Uterus (tissue), 4 donors: ENCODE results near the gene PRRT1. TPM values are rescaled to one million over a fixed set of nuclear protein-coding genes. Genes with fewer than 3 reads are reported as not detected.
"Not testable (repeated sequence)": the region's sequence is repeated elsewhere in the genome, so short reads cannot be mapped to it uniquely, and the experiment has no call there.

Experiments
- DNase-seq, 2 donors: peaks; one replicate each; pipeline ENCODE4 v3.0.0-alpha.2; 2019 to 2020
- H3K27ac ChIP-seq, 2 donors: fragments of 200-600 bp; sonication (generic); 1 replicate in 1 of 2; 2 replicates in 1 of 2; pipeline ENCODE4 v1.5.1; 2016 to 2018
- H3K27me3 ChIP-seq, 2 donors: fragments of 200-600 bp; sonication (generic); one replicate each; pipeline ENCODE4 v1.5.1; 2018 to 2019; ENCODE audit warnings: control low read depth in 1 of 2
- H3K36me3 ChIP-seq, 2 donors: fragments of 200-600 bp; sonication (generic); one replicate each; pipeline ENCODE4 v1.5.1; 2019; ENCODE audit warnings: control low read depth in 1 of 2
- H3K4me1 ChIP-seq, 2 donors: fragments of 200-600 bp; sonication (generic); one replicate each; pipeline ENCODE4 v1.5.1; 2018 to 2019; ENCODE audit warnings: control low read depth in 1 of 2
- H3K4me3 ChIP-seq, 2 donors: fragments of 200-600 bp; sonication (generic); 1 replicate in 1 of 2; 2 replicates in 1 of 2; pipeline ENCODE4 v1.5.1; 2018 to 2019; ENCODE audit warnings: mild to moderate bottlenecking in 1 of 2
- H3K9me3 ChIP-seq, 2 donors: fragments of 200-600 bp; sonication (generic); one replicate each; pipeline ENCODE4 v1.5.1; 2019; ENCODE audit warnings: control low read depth in 1 of 2
- POLR2A ChIP-seq, 2 donors: fragments of 450-650 bp; IDR thresholded peaks; one replicate each; pipeline ENCODE4 v1.6.1; 2016; ENCODE audit warnings: antibody characterized with exemption in 2 of 2, mild to moderate bottlenecking in 1 of 2, moderate library complexity in 1 of 2
- intact Hi-C: fragments of 100-400 bp; cut with DNase I; formaldehyde crosslinking; loops from one replicate; pipeline ENCODE4 v1.15.1; 2023; ENCODE audit warnings: low total_unique reads
- total RNA-seq, 4 donors: library from RNA; depleted of rRNA in 3 of 4; stranded (reverse); fragments of >200 nt in 3 of 4; gene quantifications; one replicate each; pipeline versions ENCODE4 v1.1.0 to v1.2.4, GENCODE V29; 2014 to 2023
- TF ChIP-seq, protein P1 (sequence below), 4 experiments: fragments of 200-600 bp in 2 of 4; fragments of 450-650 bp in 2 of 4; sonication (generic) in 2 of 4; IDR thresholded peaks; one replicate each; pipeline ENCODE4 v1.5.1; 2016 to 2019; ENCODE audit warnings: antibody characterized with exemption in 4 of 4, mild to moderate bottlenecking in 2 of 4, moderate library complexity in 1 of 4
- donor health status: DM: yes; HTN: yes; CAD: no.

Gene PRRT1
- total RNA-seq, 4 donors from 2014 or later, result 8.0 to 9.4 TPM; not detected in 2

DNA sequence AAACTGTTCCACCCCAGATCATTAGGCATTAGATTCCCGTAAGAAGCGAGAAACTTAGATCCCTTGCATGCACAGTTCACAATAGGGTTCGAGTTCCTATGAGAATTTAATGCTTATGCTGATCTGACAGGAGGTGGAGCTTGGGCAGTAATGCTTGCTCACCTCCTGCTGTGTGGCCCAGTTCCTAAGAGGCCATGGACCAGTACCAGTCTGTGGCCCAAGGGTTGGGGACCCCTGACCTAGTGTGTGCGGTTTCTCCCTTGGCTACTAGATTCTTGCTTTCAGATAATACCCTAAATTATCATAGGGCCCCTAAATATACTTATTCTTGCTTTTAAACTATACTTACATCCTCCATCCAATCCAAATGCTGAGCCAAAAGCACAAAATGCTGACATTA, 42.6 kb upstream of the PRRT1 start:
- Histone ChIP-seq H3K27ac (peak overlapping the region; percentile 89 to 100), H3K4me1 (peaks cover 3 to 7% of the 10 kb centered on the region in 2 donors), H3K27me3 (no peaks in the 10 kb centered on the region), H3K4me3 (no peak overlapping the region), H3K9me3 (no peaks in the 10 kb centered on the region), H3K36me3 (no peaks in the 10 kb centered on the region)
- intact Hi-C loops, result no loop called here
- TF ChIP-seq, protein P1, sequence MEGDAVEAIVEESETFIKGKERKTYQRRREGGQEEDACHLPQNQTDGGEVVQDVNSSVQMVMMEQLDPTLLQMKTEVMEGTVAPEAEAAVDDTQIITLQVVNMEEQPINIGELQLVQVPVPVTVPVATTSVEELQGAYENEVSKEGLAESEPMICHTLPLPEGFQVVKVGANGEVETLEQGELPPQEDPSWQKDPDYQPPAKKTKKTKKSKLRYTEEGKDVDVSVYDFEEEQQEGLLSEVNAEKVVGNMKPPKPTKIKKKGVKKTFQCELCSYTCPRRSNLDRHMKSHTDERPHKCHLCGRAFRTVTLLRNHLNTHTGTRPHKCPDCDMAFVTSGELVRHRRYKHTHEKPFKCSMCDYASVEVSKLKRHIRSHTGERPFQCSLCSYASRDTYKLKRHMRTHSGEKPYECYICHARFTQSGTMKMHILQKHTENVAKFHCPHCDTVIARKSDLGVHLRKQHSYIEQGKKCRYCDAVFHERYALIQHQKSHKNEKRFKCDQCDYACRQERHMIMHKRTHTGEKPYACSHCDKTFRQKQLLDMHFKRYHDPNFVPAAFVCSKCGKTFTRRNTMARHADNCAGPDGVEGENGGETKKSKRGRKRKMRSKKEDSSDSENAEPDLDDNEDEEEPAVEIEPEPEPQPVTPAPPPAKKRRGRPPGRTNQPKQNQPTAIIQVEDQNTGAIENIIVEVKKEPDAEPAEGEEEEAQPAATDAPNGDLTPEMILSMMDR (IDR thresholded peaks at IDR 0.05), result no peak
- DNase-seq, result no peak

GRCh38 chr6:32193096-32193495, 41.4 kb upstream of the PRRT1 start:
- H3K36me3 ChIP-seq, H3K4me1 ChIP-seq, intact Hi-C loops, H3K4me3 ChIP-seq, H3K27me3 ChIP-seq, DNase-seq, H3K9me3 ChIP-seq: not testable (repeated sequence)
- peak overlapping the region; percentile 98 to 100 for H3K27ac ChIP-seq

DNA sequence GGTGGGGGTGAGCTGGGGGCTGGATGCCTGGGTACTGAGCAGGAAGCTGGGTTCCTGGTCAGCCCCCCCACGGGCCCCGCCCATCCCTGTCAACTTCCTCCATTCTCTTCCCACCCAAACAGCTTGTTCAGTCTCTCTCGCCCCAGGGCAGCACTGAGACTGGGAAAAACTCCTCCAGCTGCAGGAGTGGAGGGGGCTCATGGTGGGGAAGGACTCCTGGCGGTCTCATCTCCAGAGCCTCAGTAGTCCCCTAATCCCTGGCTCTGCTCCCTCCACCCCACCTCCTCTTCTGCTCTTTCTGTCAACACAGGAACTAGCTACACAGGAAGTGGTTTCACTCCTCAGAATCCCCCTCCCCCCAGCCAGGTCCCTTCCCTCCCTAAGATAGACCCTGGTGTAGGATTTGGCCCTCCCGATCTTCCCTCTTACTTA, 40.9 kb upstream of the PRRT1 start, which contains the start of gene GPSM3:
Gene GPSM3 (minus strand): TSS at position 36 of the 432 bp plus-strand sequence. CDS start 130 bp downstream, outside the sequence.
- intact Hi-C loops, result no loop called here
- no peaks in the 10 kb centered on the region for H3K36me3 ChIP-seq
- peak within 1 kb of the TSS; percentile 98 to 100 for H3K27ac ChIP-seq
- peaks cover 3 to 7% of the 10 kb centered on the region in 2 donors for H3K4me1 ChIP-seq
- no peaks in the 10 kb centered on the region for H3K9me3 ChIP-seq
- no peak within 1 kb of the TSS for H3K4me3 ChIP-seq
- no peaks in the 10 kb centered on the region for H3K27me3 ChIP-seq
- TF ChIP-seq POLR2A (IDR thresholded peaks at IDR 0.05), result no peak
- TF ChIP-seq, protein P1 (IDR thresholded peaks at IDR 0.05), result no peak
- DNase-seq, result no peak

DNA sequence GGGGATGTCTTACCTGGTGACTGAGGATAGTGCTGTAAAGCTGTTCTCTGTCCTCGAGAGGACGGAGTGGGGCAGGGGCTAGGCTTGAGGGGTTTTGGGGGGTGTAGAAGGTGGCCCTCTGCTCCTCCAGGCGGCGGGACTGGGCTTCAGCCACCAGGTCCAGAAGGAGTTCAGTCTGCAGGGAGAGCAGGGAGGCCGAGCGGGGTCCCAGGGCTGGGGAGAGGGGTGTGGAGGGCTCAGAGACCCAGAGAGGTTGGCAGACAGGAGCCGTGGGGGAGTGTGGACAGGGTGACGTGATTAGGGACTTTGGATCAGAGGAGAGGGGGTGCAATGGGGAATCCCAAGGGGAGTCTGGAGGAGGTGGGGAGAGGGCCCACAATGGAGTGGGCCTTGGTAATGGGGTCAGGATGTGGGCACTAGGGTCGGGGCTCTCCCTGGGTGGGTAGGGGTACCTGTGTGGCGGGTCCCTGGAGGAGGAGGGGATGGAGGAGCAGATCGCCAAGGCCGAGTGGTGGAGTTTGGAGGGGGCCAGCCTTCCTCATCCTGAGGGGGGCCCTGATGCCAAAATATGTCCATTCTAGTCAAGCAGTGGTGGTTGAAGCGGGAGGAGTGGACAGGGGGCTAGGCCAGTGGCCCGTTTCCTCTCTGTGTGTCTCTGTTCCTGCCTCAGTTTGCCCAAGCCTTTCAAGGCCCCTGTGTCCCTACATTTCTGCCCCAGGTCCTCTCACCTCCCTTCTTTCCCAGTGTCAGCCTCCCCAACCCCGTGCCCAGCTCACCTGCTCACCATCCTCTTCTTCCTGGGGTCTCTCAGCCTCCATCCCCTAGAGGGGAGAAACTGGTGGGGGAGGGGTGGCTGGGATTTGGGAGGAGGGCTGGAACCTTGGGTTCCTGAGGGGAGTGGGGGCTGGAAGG, 40.2 kb upstream of the PRRT1 start:
- no peaks in the 10 kb centered on the region for H3K27me3 ChIP-seq
- H3K4me3 ChIP-seq, result no peak overlapping the region
- peak overlapping the region; percentile 98 to 100 for H3K27ac ChIP-seq
- no peak for DNase-seq
- no peaks in the 10 kb centered on the region for H3K9me3 ChIP-seq
- peaks cover 0 to 3% of the 10 kb centered on the region in 2 donors for H3K4me1 ChIP-seq
- H3K36me3 ChIP-seq, result no peaks in the 10 kb centered on the region
- TF ChIP-seq POLR2A (IDR thresholded peaks at IDR 0.05), result no peak
- TF ChIP-seq, protein P1 (IDR thresholded peaks at IDR 0.05), result no peak
- intact Hi-C loops, result no loop called here

- H3K4me1 ChIP-seq, result no peaks in the 10 kb centered on the region
Observed at GRCh38 chr6:32190911-32191677, 39.4 kb upstream of the PRRT1 start.

More at GRCh38 chr6:32190911-32191677, 39.4 kb upstream of the PRRT1 start:
- H3K36me3 ChIP-seq, result no peaks in the 10 kb centered on the region
- H3K27ac ChIP-seq, result peak overlapping the region; percentile 98 to 100
- no peak overlapping the region for H3K4me3 ChIP-seq
- no peaks in the 10 kb centered on the region for H3K27me3 ChIP-seq
- intact Hi-C loops, result no loop called here
- no peak for DNase-seq
- H3K9me3 ChIP-seq, result no peaks in the 10 kb centered on the region
- TF ChIP-seq, protein P1 (IDR thresholded peaks at IDR 0.05), result no peak
- TF ChIP-seq POLR2A (IDR thresholded peaks at IDR 0.05), result no peak
